Transverse colon (tissue), 4 donors: ENCODE data around the gene KLK7. TPM values are rescaled to one million over a fixed set of nuclear protein-coding genes. Genes with fewer than 3 reads are reported as not detected.

Source experiments
- DNase-seq: peaks from one replicate; pipeline ENCODE4 v3.0.0-alpha.2; 2019
- H3K27ac ChIP-seq, 4 donors: fragments of 200-600 bp; sonication (generic); 2 replicates each; pipeline ENCODE4 v1.5.1; 2016 to 2018; ENCODE audit warnings: inconsistent platforms in 4 of 4
- H3K27me3 ChIP-seq: fragments of 200-600 bp; sonication (generic); 2 replicates; pipeline ENCODE4 v1.5.1; 2017; ENCODE audit warnings: inconsistent platforms
- H3K36me3 ChIP-seq, 4 donors: fragments of 200-600 bp; sonication (generic); 2 replicates each; pipeline ENCODE4 v1.5.1; 2017 to 2019; ENCODE audit warnings: inconsistent platforms in 4 of 4
- H3K4me1 ChIP-seq, 4 donors: fragments of 200-600 bp; sonication (generic); 2 replicates each; pipeline ENCODE4 v1.5.1; 2017 to 2020; ENCODE audit warnings: inconsistent platforms in 4 of 4
- H3K4me3 ChIP-seq, 4 donors: fragments of 200-600 bp; sonication (generic); 1 replicate in 1 of 4; 2 replicates in 3 of 4; pipeline versions ENCODE4 v1.5.1 to v1.6.1; 2017 to 2019; ENCODE audit warnings: inconsistent platforms in 4 of 4
- H3K9me3 ChIP-seq, 2 donors: fragments of 200-600 bp; sonication (generic); 2 replicates each; pipeline ENCODE4 v1.5.1; 2017 to 2019; ENCODE audit warnings: inconsistent platforms in 2 of 2
- CTCF ChIP-seq, 5 experiments: fragments of 200-600 bp in 3 of 5; fragments of 450-650 bp in 2 of 5; sonication (generic) in 3 of 5; IDR thresholded peaks; 1 replicate in 2 of 5; 2 replicates in 3 of 5; pipeline ENCODE4 v1.5.1; 2016 to 2017; ENCODE audit warnings: antibody characterized with exemption in 5 of 5, inconsistent platforms in 3 of 5, mild to moderate bottlenecking in 2 of 5, moderate library complexity in 1 of 5
- EP300 ChIP-seq: sonication (generic); formaldehyde crosslinking; IDR thresholded peaks from one replicate; pipeline ENCODE4 v1.6.1; 2017; ENCODE audit warnings: antibody characterized with exemption, low read depth
- POLR2A ChIP-seq: fragments of 450-650 bp; IDR thresholded peaks from one replicate; pipeline ENCODE4 v1.6.1; 2016; ENCODE audit warnings: antibody characterized with exemption, mild to moderate bottlenecking, moderate library complexity
- POLR2AphosphoS5 ChIP-seq, 3 donors: sonication (generic); formaldehyde crosslinking; IDR thresholded peaks; one replicate each; pipeline ENCODE4 v1.6.1; 2016; ENCODE audit warnings: antibody characterized with exemption in 3 of 3
- WGBS, 2 donors: methylation state at CpG; one replicate each; pipeline ENCODE4 v1.1.5; 2018; ENCODE audit warnings: low coverage in 1 of 2; 5-methylcytosine and 5-hydroxymethylcytosine counted together
- in situ Hi-C, 4 donors: fragments of 200-750 bp; cut with MboI; loops; one replicate each; pipeline versions ENCODE4 v1.15.0 to v1.15.1; 2017; ENCODE audit warnings: low sequenced_read_pairs in 3 of 4, low pct_ligation_motif_present in 1 of 4, low pct_unique_long_range_greater_than_20kb in 1 of 4
- intact Hi-C: fragments of 100-400 bp; cut with DNase I; formaldehyde crosslinking; loops from one replicate; pipeline ENCODE4 v1.15.1; 2023; ENCODE audit warnings: low total_unique reads
- total RNA-seq, 4 donors: library from RNA; depleted of rRNA; stranded (reverse); fragments of >200 nt; gene quantifications; one replicate each; pipeline ENCODE4 v1.1.0, GENCODE V29; 2016

The KLK7 gene
- total RNA-seq, 4 donors from 2014 or later = not detected

- Histone ChIP-seq H3K27me3 (peaks cover 21% of the 10 kb centered on the region), H3K27ac (no peak overlapping the region), H3K4me3 (no peak overlapping the region), H3K4me1 (no peaks in the 10 kb centered on the region), H3K36me3 (no peaks in the 10 kb centered on the region), H3K9me3 (no peaks in the 10 kb centered on the region)
- DNase-seq = no peak
- intact Hi-C loops = no loop called here
- WGBS, 2 donors = 84% methylated on average over 5 of the region's 6 CpGs; no CpG with 5 or more reads in 1 of the 2 donors
- TF ChIP-seq POLR2A = no peak
- TF ChIP-seq EP300 = no peak
- TF ChIP-seq CTCF (IDR thresholded peaks at IDR 0.05) = no peak
- no peak for TF ChIP-seq POLR2AphosphoS5 (IDR thresholded peaks at IDR 0.05)
- in situ Hi-C loops = no loop called here
Measured at GRCh38 chr19:50963381-50963780, 20.3 kb downstream of the KLK7 start.

GRCh38 chr19:50962245-50962644, 21.5 kb downstream of the KLK7 start:
- H3K27me3 ChIP-seq = peaks cover 22% of the 10 kb centered on the region

GRCh38 chr19:50959731-50960500, 23.8 kb downstream of the KLK7 start:
- Histone ChIP-seq H3K9me3 (no peaks in the 10 kb centered on the region), H3K27ac (no peak overlapping the region), H3K27me3 (peaks cover 11% of the 10 kb centered on the region), H3K4me1 (no peaks in the 10 kb centered on the region), H3K36me3 (no peaks in the 10 kb centered on the region), H3K4me3 (no peak overlapping the region)
- intact Hi-C loops (loop anchor here (5.0 kb wide), 1 partner anchor 1472 kb away; no protein-coding TSS in a partner anchor), in situ Hi-C loops (no loop called here)
- DNase-seq = no peak
- 57% methylated on average over 9 of the region's 9 CpGs; no CpG with 5 or more reads in 1 of the 2 donors for WGBS, 2 donors
- no peak for TF ChIP-seq EP300
- TF ChIP-seq POLR2AphosphoS5 (IDR thresholded peaks at IDR 0.05) = no peak
- no peak for TF ChIP-seq POLR2A
- TF ChIP-seq CTCF (IDR thresholded peaks at IDR 0.05) = no peak

More at GRCh38 chr19:50962245-50962644, 21.5 kb downstream of the KLK7 start:
- in situ Hi-C loops = no loop called here
- TF ChIP-seq POLR2AphosphoS5 (IDR thresholded peaks at IDR 0.05) = no peak
- 76 to 100% methylated on average over 1 of the region's 1 CpG for WGBS, 2 donors
- Histone ChIP-seq H3K4me1 (no peaks in the 10 kb centered on the region), H3K36me3 (no peaks in the 10 kb centered on the region), H3K4me3 (no peak overlapping the region), H3K9me3 (no peaks in the 10 kb centered on the region), H3K27ac (no peak overlapping the region)
- intact Hi-C loops = no loop called here
- DNase-seq = no peak

GRCh38 chr19:50957587-50957986, 26.1 kb downstream of the KLK7 start:
- Histone ChIP-seq H3K27ac (no peak overlapping the region), H3K27me3 (peaks cover 11% of the 10 kb centered on the region), H3K4me1 (no peaks in the 10 kb centered on the region), H3K4me3 (no peak overlapping the region), H3K36me3 (no peaks in the 10 kb centered on the region), H3K9me3 (no peaks in the 10 kb centered on the region)
- TF ChIP-seq CTCF (IDR thresholded peaks at IDR 0.05) (no peak), POLR2A (no peak), EP300 (no peak), POLR2AphosphoS5 (IDR thresholded peaks at IDR 0.05) (no peak)
- DNase-seq = no peak
- in situ Hi-C loops (no loop called here), intact Hi-C loops (loop anchor here (5.0 kb wide), 1 partner anchor 1475 kb away; no protein-coding TSS in a partner anchor)
- WGBS, 2 donors = 62 to 65% methylated on average over 8 of the region's 8 CpGs
